Caco-2 (cell line): ENCODE data around the gene TMEM167A. TPM values are rescaled to one million over a fixed set of nuclear protein-coding genes. Genes with fewer than 3 reads are reported as not detected.

Experiments
- BruUV-seq: library from RNA; stranded (reverse); fragments of 400-500 nt; replicated peaks from 2 replicates; lab custom pipeline; 2021; lab: Mats Ljungman, UMichigan
- CTCF ChIA-PET: fragments of 300-600 bp; sonication (Branson Sonifier 250); formaldehyde crosslinking; loops from one replicate; lab custom pipeline; 2022; ENCODE audit warnings: antibody characterized with exemption; lab: Charles Lee
- POLR2A ChIA-PET: fragments of 300-600 bp; sonication (Branson Sonifier 250); formaldehyde crosslinking; loops from one replicate; lab custom pipeline; 2022; ENCODE audit warnings: antibody characterized with exemption; lab: Charles Lee
- DNase-seq, 2 experiments: peaks; one replicate each; pipeline versions ENCODE4 v3.0.0 to v3.0.0-alpha.2; 2020 to 2022
- H3K27me3 ChIP-seq: replicated peaks from 2 replicates; pipeline ENCODE4 v1.6.0; 2011; ENCODE audit warnings: low read length; ENCODE audit not compliant: control insufficient read depth, insufficient read depth
- H3K36me3 ChIP-seq: 2 replicates; pipeline ENCODE4 v1.5.1; 2011; ENCODE audit warnings: low read length; ENCODE audit not compliant: control insufficient read depth, insufficient read depth
- H3K4me1 ChIP-seq: fragments of 250-450 bp; sonication (Bioruptor Pico); 2 replicates; pipeline ENCODE4 v1.5.1; 2020; ENCODE audit warnings: mild to moderate bottlenecking
- H3K4me3 ChIP-seq: 2 replicates; pipeline ENCODE4 v1.5.1; 2011; ENCODE audit warnings: low read depth, mild to moderate bottlenecking, control low read depth, low read length
- H3K9me3 ChIP-seq: fragments of 250-450 bp; sonication (Bioruptor Pico); 2 replicates; pipeline ENCODE4 v1.5.1; 2020; ENCODE audit warnings: mild to moderate bottlenecking, moderate library complexity
- H3K27ac Mint-ChIP-seq: one replicate; pipeline ENCODE4 v1.8.0; 2022; ENCODE audit warnings: mixed read lengths; ENCODE audit not compliant: unreplicated experiment
- H3K27me3 Mint-ChIP-seq: one replicate; pipeline ENCODE4 v1.8.0; 2022; ENCODE audit warnings: mixed read lengths; ENCODE audit not compliant: insufficient read depth, unreplicated experiment
- H3K36me3 Mint-ChIP-seq: one replicate; pipeline ENCODE4 v1.8.0; 2022; ENCODE audit warnings: mild to moderate bottlenecking, mixed read lengths; ENCODE audit not compliant: insufficient read depth, unreplicated experiment
- H3K4me1 Mint-ChIP-seq: one replicate; pipeline ENCODE4 v1.8.0; 2022; ENCODE audit warnings: low read depth, mixed read lengths; ENCODE audit not compliant: unreplicated experiment
- H3K4me3 Mint-ChIP-seq: one replicate; pipeline ENCODE4 v1.8.0; 2022; ENCODE audit warnings: mild to moderate bottlenecking, moderate library complexity, mixed read lengths; ENCODE audit not compliant: unreplicated experiment
- H3K9me3 Mint-ChIP-seq: one replicate; pipeline ENCODE4 v1.8.0; 2022; ENCODE audit warnings: mixed read lengths; ENCODE audit not compliant: unreplicated experiment
- CTCF ChIP-seq, 2 experiments: fragments of 200-600 bp in 1 of 2; IDR thresholded peaks; 1 replicate in 1 of 2; 2 replicates in 1 of 2; pipeline versions ENCODE4 v1.5.1 to v1.8.0; 2011 to 2022; ENCODE audit warnings: antibody characterized with exemption in 1 of 2, control low read depth in 1 of 2, inconsistent platforms in 1 of 2, low read depth in 1 of 2, low read length in 1 of 2, mild to moderate bottlenecking in 1 of 2, moderate library complexity in 1 of 2; ENCODE audit not compliant: insufficient read depth in 1 of 2, severe bottlenecking in 1 of 2, unreplicated experiment in 1 of 2
- intact Hi-C: fragments of 100-400 bp; cut with micrococcal nuclease; formaldehyde crosslinking; loops from one replicate; pipeline ENCODE4 v1.10.0; 2022; ENCODE audit not compliant: unreplicated experiment
- total RNA-seq: library from RNA; stranded (reverse); gene quantifications from 2 replicates; pipeline ENCODE4 v1.2.3, GENCODE V29; 2022

The TMEM167A gene
- total RNA-seq, 1 experiment from 2014 or later = 97.1 TPM

- Mint-ChIP-seq H3K4me3 (no peak overlapping the region), H3K27ac (no peak overlapping the region), H3K9me3 (no peaks in the 10 kb centered on the region), H3K4me1 (no peaks in the 10 kb centered on the region), H3K27me3 (no peaks in the 10 kb centered on the region), H3K36me3 (no peaks in the 10 kb centered on the region)
- H3K4me1 ChIP-seq = no peaks in the 10 kb centered on the region
- DNase-seq = no peak
- intact Hi-C loops = no loop called here
- H3K9me3 ChIP-seq = no peaks in the 10 kb centered on the region
- TF ChIP-seq CTCF (IDR thresholded peaks at IDR 0.05; ENCODE audit: insufficient read depth in 1 of 2, low read depth in 1 of 2, low read length in 1 of 2, severe bottlenecking in 1 of 2, unreplicated experiment in 1 of 2) = no peak
- no peak overlapping the region for H3K4me3 ChIP-seq
- H3K36me3 ChIP-seq = no peaks in the 10 kb centered on the region
- no peaks in the 10 kb centered on the region for H3K27me3 ChIP-seq
- no TSS peak for BruUV-seq
- CTCF ChIA-PET = no interaction called here
- POLR2A ChIA-PET = interaction anchor here (0.6 kb wide), 1 partner anchor 8 kb away, joined by 3 read pairs; no protein-coding TSS in a partner anchor
These were observed 70.4 kb downstream of the TMEM167A start for GRCh38 chr5:83006683-83007283.

- no peak for TF ChIP-seq CTCF (IDR thresholded peaks at IDR 0.05; ENCODE audit: insufficient read depth in 1 of 2, low read depth in 1 of 2, low read length in 1 of 2, severe bottlenecking in 1 of 2, unreplicated experiment in 1 of 2)
- no peak overlapping the region for H3K27ac Mint-ChIP-seq
- no peaks in the 10 kb centered on the region for H3K4me1 Mint-ChIP-seq
- H3K4me3 Mint-ChIP-seq = no peak overlapping the region
- ChIA-PET CTCF (no interaction called here), POLR2A (no interaction called here)
- Histone ChIP-seq H3K4me3 (no peak overlapping the region), H3K27me3 (no peaks in the 10 kb centered on the region), H3K4me1 (no peaks in the 10 kb centered on the region), H3K36me3 (no peaks in the 10 kb centered on the region), H3K9me3 (no peaks in the 10 kb centered on the region)
- DNase-seq = no peak
- BruUV-seq = no TSS peak
- no peaks in the 10 kb centered on the region for H3K27me3 Mint-ChIP-seq
- no peaks in the 10 kb centered on the region for H3K36me3 Mint-ChIP-seq
- H3K9me3 Mint-ChIP-seq = no peaks in the 10 kb centered on the region
- intact Hi-C loops = no loop called here
These were observed 73.4 kb downstream of the TMEM167A start for GRCh38 chr5:83003791-83004190.

Other genes with a start within 250 kb of the TMEM167A start
- gene XRCC4, start 153 bp upstream of the TMEM167A start, total RNA-seq = 13.0 and 13.5 TPM in 2 replicates